DND-41 (cell line): Measurements from ENCODE around the gene TSPAN3.

Experiments
- CTCF ChIP-seq: IDR thresholded peaks from 2 replicates; pipeline ENCODE4 v1.5.1; 2012; ENCODE audit warnings: borderline replicate concordance, low read length, moderate library complexity, mild to moderate bottlenecking; ENCODE audit not compliant: poor library complexity, severe bottlenecking; ENCODE audit errors: extremely low read depth
- EZH2 ChIP-seq: IDR thresholded peaks from 3 replicates; pipeline ENCODE4 v1.6.1; 2012; ENCODE audit warnings: borderline replicate concordance, low read depth, mild to moderate bottlenecking, moderate library complexity, low read length, inconsistent platforms; ENCODE audit not compliant: severe bottlenecking

- TF ChIP-seq CTCF (no peak), EZH2 (no peak)
Observed at GRCh38 chr15:77119446-77119845, 48.5 kb upstream of the TSPAN3 start.
